HFFc6 (cell line): ENCODE measurements around the gene MAD1L1. TPM values are rescaled to one million over a fixed set of nuclear protein-coding genes. Genes with fewer than 3 reads are reported as not detected.
A peak's percentile ranks its signal among the peaks of the same experiment; 100 is the strongest.

Experiments
- DNase-seq: peaks from one replicate; pipeline ENCODE4 v3.0.0-alpha.2; 2018
- H3K27ac Mint-ChIP-seq: 2 replicates; pipeline ENCODE4 v1.8.0; 2020; ENCODE audit warnings: mild to moderate bottlenecking, mixed read lengths
- H3K27me3 Mint-ChIP-seq: 2 replicates; pipeline ENCODE4 v1.8.0; 2021; ENCODE audit warnings: mild to moderate bottlenecking, moderate library complexity, mixed read lengths; ENCODE audit not compliant: insufficient read depth
- H3K36me3 Mint-ChIP-seq: 2 replicates; pipeline ENCODE4 v1.8.0; 2021; ENCODE audit warnings: low read depth, mixed read lengths
- H3K4me1 Mint-ChIP-seq: 2 replicates; pipeline ENCODE4 v1.8.0; 2020; ENCODE audit warnings: low read depth, mixed read lengths
- H3K4me3 Mint-ChIP-seq: 2 replicates; pipeline ENCODE4 v1.8.0; 2020; ENCODE audit warnings: mild to moderate bottlenecking, moderate library complexity, mixed read lengths
- H3K9me3 Mint-ChIP-seq: 2 replicates; pipeline ENCODE4 v1.8.0; 2020; ENCODE audit warnings: mild to moderate bottlenecking, mixed read lengths
- total RNA-seq, 6 experiments: library from RNA; stranded (reverse); fragmentation: NEBNext Ultra II Directional; extraction: Animal tissue kit (Norgen Biotek cat#: 25700); gene quantifications; 2 replicates in 1 of 6; 3 replicates in 5 of 6; pipeline ENCODE4 v1.2.3, GENCODE V29; 2021
- TF ChIP-seq, protein P1 (sequence below): fragments of 200-600 bp; sonication (generic); IDR thresholded peaks from 2 replicates; pipeline ENCODE4 v1.5.0; 2021; ENCODE audit warnings: antibody characterized with exemption, mild to moderate bottlenecking

The MAD1L1 gene
- total RNA-seq, 6 experiments from 2014 or later: 34.6 to 44.8 (median 40.2) TPM

DNA sequence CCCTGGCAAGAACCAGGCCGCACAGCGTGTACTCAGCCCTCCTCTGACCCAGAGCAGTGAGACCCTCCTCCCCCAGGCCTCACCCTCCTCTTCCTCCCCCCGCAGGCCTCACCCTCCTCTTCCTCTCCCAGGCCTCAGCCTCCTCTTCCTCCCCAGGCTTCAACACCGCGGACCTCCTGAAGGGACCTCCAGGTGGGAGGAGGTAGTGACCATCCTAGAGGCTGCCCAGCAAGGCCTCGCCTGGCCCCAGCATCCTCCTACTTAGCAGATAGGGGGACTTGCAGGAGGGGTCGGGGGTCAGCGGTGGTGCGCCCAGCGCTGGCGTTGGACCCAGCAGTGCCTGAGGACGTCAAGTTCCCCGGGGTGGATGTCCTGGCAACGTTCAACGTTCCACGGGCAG, 291.9 kb downstream of the MAD1L1 start:
- no peak overlapping the region for H3K4me3 Mint-ChIP-seq
- 0 out of 2 replicates have a peak, but pooled peaks cover 2% of the 10 kb centered on the region for H3K27me3 Mint-ChIP-seq
- H3K27ac Mint-ChIP-seq: no peak overlapping the region
- H3K36me3 Mint-ChIP-seq: no peaks in the 10 kb centered on the region; the same call in 1 of the 2 replicates
- peaks cover 4% of the 10 kb centered on the region; the same call in 1 of the 2 replicates for H3K4me1 Mint-ChIP-seq
- H3K9me3 Mint-ChIP-seq: no peaks in the 10 kb centered on the region
- TF ChIP-seq, protein P1, sequence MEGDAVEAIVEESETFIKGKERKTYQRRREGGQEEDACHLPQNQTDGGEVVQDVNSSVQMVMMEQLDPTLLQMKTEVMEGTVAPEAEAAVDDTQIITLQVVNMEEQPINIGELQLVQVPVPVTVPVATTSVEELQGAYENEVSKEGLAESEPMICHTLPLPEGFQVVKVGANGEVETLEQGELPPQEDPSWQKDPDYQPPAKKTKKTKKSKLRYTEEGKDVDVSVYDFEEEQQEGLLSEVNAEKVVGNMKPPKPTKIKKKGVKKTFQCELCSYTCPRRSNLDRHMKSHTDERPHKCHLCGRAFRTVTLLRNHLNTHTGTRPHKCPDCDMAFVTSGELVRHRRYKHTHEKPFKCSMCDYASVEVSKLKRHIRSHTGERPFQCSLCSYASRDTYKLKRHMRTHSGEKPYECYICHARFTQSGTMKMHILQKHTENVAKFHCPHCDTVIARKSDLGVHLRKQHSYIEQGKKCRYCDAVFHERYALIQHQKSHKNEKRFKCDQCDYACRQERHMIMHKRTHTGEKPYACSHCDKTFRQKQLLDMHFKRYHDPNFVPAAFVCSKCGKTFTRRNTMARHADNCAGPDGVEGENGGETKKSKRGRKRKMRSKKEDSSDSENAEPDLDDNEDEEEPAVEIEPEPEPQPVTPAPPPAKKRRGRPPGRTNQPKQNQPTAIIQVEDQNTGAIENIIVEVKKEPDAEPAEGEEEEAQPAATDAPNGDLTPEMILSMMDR: no peak
- DNase-seq: no peak

DNA sequence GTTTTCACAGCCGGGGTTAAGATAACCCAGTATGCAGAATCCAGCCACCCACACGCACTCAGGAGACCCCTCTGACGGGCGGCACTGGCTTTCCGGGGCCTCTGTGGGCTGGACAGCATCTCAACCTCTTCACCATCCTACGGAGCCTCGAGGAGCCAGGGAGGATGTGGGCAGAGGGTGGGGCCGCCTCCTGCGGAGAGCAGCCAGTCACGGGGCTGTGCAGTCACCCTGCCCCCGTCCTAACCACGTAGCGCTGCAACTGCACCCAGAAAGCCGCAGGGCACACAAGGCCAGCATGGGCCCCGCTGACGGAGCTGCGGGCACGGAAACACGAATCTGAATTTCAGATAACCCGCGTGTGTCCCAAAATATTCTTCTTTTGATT, 292.4 kb downstream of the MAD1L1 start:
- Mint-ChIP-seq H3K27me3 (0 out of 2 replicates have a peak, but pooled peaks cover 2% of the 10 kb centered on the region), H3K27ac (peak overlapping the region; percentile 54; the same call in 1 of the 2 replicates), H3K4me1 (peaks cover 4% of the 10 kb centered on the region; the same call in 1 of the 2 replicates), H3K36me3 (no peaks in the 10 kb centered on the region; the same call in 1 of the 2 replicates), H3K9me3 (no peaks in the 10 kb centered on the region), H3K4me3 (no peak overlapping the region)
- TF ChIP-seq, protein P1: no peak
- no peak for DNase-seq

DNA sequence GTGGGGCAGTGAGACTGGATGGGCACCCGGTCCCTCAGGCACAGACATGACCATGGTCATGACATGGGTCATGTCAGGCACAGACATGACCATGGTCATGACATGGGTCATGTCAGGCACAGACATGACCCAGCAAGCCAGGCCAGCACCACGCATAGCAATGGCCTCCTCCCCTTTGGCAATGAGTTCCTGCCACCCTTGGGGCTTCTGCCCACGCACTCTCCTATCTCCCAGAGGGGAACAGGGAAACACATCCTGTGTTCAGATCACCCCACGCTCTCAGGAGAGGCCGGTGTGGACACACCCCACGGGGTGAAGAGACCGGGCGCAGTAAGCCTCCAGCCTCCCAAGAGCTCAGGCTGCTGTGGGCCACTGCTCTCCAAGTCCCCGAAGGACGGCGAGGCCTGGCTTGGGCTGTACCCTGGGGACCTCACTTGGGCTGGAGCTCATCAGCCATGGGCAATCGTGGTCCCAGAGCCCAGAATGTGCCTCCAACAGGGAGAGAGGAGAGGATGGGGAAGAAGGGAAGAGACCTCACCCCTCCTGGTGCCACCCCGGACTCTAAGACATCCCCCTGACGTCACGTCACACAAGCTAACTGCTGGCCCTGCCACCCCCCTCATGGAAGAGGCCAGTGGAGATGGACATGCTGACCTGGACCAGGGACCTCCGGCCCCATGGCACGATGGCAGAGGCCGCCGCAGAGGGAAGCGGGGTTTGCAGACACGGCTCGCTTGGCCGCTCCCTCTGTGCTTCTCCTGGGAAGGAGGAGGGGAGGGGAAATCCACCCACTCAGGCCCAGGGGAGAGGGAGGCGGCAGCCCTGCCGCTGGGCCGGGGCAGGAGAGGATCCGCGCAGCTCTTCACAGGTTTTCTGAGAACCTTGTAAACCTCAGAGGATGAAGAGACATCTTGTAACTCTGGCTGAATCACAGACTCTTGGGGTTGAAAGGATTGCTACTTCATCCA, 293.0 kb downstream of the MAD1L1 start:
- Mint-ChIP-seq H3K9me3 (no peaks in the 10 kb centered on the region), H3K27ac (peak overlapping the region; percentile 54; the same call in 1 of the 2 replicates), H3K4me3 (no peak overlapping the region), H3K4me1 (peaks cover 4% of the 10 kb centered on the region; the same call in 1 of the 2 replicates), H3K27me3 (peaks cover 2% of the 10 kb centered on the region; the same call in 1 of the 2 replicates), H3K36me3 (peaks cover 2% of the 10 kb centered on the region)
- TF ChIP-seq, protein P1: no peak
- DNase-seq: no peak

DNA sequence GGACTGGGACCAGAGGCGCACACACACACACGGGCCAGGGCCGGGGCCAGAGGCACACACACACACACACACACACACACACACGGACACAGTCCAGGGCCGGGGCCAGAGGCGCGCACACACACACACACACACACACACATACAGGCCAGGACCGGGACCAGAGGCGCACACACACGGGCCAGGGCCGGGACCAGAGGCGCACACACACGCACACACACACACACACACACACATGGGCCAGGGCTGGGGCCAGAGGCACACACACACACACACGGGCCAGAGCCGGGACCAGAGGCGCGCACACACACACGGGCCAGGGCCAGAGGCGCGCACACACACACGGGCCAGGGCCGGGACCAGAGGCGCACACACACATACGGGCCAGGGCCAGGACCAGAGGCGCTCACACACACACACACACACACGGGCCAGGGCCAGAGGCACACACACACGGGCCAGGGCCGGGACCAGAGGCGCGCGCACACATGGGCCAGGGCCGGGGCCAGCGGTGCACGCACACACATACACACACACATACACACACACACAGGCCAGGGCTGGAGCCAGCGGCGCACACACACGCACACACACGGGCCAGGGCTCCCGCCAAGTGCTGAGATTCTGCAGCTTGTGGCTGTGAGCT, 293.8 kb downstream of the MAD1L1 start:
- Mint-ChIP-seq H3K9me3 (no peaks in the 10 kb centered on the region), H3K4me3 (no peak overlapping the region), H3K27me3 (peaks cover 2% of the 10 kb centered on the region; the same call in 1 of the 2 replicates), H3K27ac (no peak overlapping the region), H3K36me3 (peaks cover 9% of the 10 kb centered on the region), H3K4me1 (peaks cover 4% of the 10 kb centered on the region; the same call in 1 of the 2 replicates)
- DNase-seq: no peak
- TF ChIP-seq, protein P1: no peak

DNA sequence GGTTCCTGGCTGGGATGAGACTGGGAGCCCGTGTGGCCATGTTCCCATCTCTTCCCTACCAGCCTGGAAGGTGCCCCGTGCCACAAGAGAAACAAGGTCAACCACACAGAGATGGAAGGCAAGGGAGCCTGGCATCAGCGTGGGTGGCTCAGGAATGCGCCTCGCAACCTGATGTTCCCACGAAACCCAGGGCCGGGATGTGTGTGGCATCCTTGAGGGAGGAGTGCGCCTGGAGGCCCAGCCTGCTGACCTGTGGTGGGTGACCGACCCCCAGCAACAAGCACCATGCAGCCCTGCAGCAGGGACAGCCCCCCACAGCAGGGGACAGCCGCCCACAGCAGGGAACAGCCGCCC, 295.5 kb downstream of the MAD1L1 start:
- no peaks in the 10 kb centered on the region for H3K9me3 Mint-ChIP-seq
- H3K27ac Mint-ChIP-seq: no peak overlapping the region
- H3K36me3 Mint-ChIP-seq: peaks cover 19% of the 10 kb centered on the region
- DNase-seq: no peak
- H3K27me3 Mint-ChIP-seq: peaks cover 2% of the 10 kb centered on the region; the same call in 1 of the 2 replicates
- no peak overlapping the region for H3K4me3 Mint-ChIP-seq
- H3K4me1 Mint-ChIP-seq: peaks cover 4% of the 10 kb centered on the region; the same call in 1 of the 2 replicates
- TF ChIP-seq, protein P1: no peak
